Activated T-cell treated with anti-CD3 and anti-CD28 coated beads, Interleukin-2, amount 50 U/mL, for 4 hours (primary cell): ENCODE measurements around the gene POMT1. TPM values are rescaled to one million over a fixed set of nuclear protein-coding genes. Genes with fewer than 3 reads are reported as not detected.
A peak's percentile ranks its signal among the peaks of the same experiment; 100 is the strongest.
"Not testable (repeated sequence)": the region's sequence is repeated elsewhere in the genome, so short reads cannot be mapped to it uniquely, and the experiment has no call there.

Experiments used
- ATAC-seq, 2 donors: fragments of 200-7000 bp; cut with Tn5 transposase; one replicate each; pipeline ENCODE4 v1.10.0; 2021
- DNase-seq: peaks from one replicate; pipeline ENCODE4 v3.0.0-alpha.2; 2020
- H3K27me3 Mint-ChIP-seq: one replicate; pipeline ENCODE4 v1.8.0; 2021; ENCODE audit warnings: low read depth, mixed read lengths
- H3K36me3 Mint-ChIP-seq: one replicate; pipeline ENCODE4 v1.8.0; 2022; ENCODE audit warnings: mixed read lengths; ENCODE audit not compliant: insufficient read depth
- H3K4me1 Mint-ChIP-seq: one replicate; pipeline ENCODE4 v1.8.0; 2021; ENCODE audit warnings: low read depth, mixed read lengths
- H3K4me3 Mint-ChIP-seq: one replicate; pipeline ENCODE4 v1.8.0; 2021; ENCODE audit warnings: mild to moderate bottlenecking, moderate library complexity, mixed read lengths
- H3K9me3 Mint-ChIP-seq: one replicate; pipeline ENCODE4 v1.8.0; 2021; ENCODE audit warnings: mixed read lengths
- total RNA-seq, 3 donors: library from RNA; stranded (reverse); gene quantifications; one replicate each; pipeline ENCODE4 v1.2.1, GENCODE V29; 2021

The POMT1 gene
- total RNA-seq, 3 donors from 2014 or later: 14.0 to 20.0 (median 16.5) TPM

GRCh38 chr9:131496844-131497405 is 5.8 kb upstream of the POMT1 start:
- no peaks in the 10 kb centered on the region for H3K9me3 Mint-ChIP-seq
- H3K27me3 Mint-ChIP-seq: no peaks in the 10 kb centered on the region
- H3K4me3 Mint-ChIP-seq: no peak overlapping the region
- no peak for DNase-seq
- H3K4me1 Mint-ChIP-seq: peaks cover 42% of the 10 kb centered on the region
- no peak for ATAC-seq
- H3K36me3 Mint-ChIP-seq: peaks cover 37% of the 10 kb centered on the region

GRCh38 chr9:131499254-131499767 is 3.4 kb upstream of the POMT1 start:
- ATAC-seq (no peak), DNase-seq (no peak)
- H3K9me3 Mint-ChIP-seq: no peaks in the 10 kb centered on the region
- H3K4me3 Mint-ChIP-seq: no peak overlapping the region
- peaks cover 21% of the 10 kb centered on the region for H3K36me3 Mint-ChIP-seq
- no peaks in the 10 kb centered on the region for H3K27me3 Mint-ChIP-seq
- peaks cover 53% of the 10 kb centered on the region for H3K4me1 Mint-ChIP-seq

- peak; percentile 54 to 59 for ATAC-seq
- H3K4me1 Mint-ChIP-seq: peaks cover 59% of the 10 kb centered on the region
- H3K4me3 Mint-ChIP-seq: peak overlapping the region; percentile 94
- H3K27me3 Mint-ChIP-seq: no peaks in the 10 kb centered on the region
- H3K9me3 Mint-ChIP-seq: no peaks in the 10 kb centered on the region
- DNase-seq: peak; percentile 58
- peaks cover 18% of the 10 kb centered on the region for H3K36me3 Mint-ChIP-seq
These were observed 2.3 kb upstream of the POMT1 start for GRCh38 chr9:131500377-131500776.

GRCh38 chr9:131500939-131501541 is 1.7 kb upstream of the POMT1 start:
- ATAC-seq (peak; percentile 42 to 46), DNase-seq (peak; percentile 41)
- Mint-ChIP-seq H3K36me3 (peaks cover 18% of the 10 kb centered on the region), H3K4me1 (peaks cover 62% of the 10 kb centered on the region), H3K4me3 (peak overlapping the region; percentile 94), H3K9me3 (no peaks in the 10 kb centered on the region), H3K27me3 (no peaks in the 10 kb centered on the region)

GRCh38 chr9:131503626-131504465 is 1.1 kb downstream of the POMT1 start:
- ATAC-seq (peak; percentile 66 to 72), DNase-seq (peak; percentile 54)
- H3K27me3 Mint-ChIP-seq: no peaks in the 10 kb centered on the region
- peak overlapping the region; percentile 94 for H3K4me3 Mint-ChIP-seq
- H3K9me3 Mint-ChIP-seq: no peaks in the 10 kb centered on the region
- peaks cover 51% of the 10 kb centered on the region for H3K4me1 Mint-ChIP-seq
- peaks cover 13% of the 10 kb centered on the region for H3K36me3 Mint-ChIP-seq

- H3K4me3 Mint-ChIP-seq: no peak overlapping the region
- DNase-seq: no peak
- H3K4me1 Mint-ChIP-seq: peaks cover 39% of the 10 kb centered on the region
These were observed 2.3 kb downstream of the POMT1 start for GRCh38 chr9:131505012-131505411.

GRCh38 chr9:131511416-131511815 is 8.7 kb downstream of the POMT1 start:
- Mint-ChIP-seq H3K27me3 (no peaks in the 10 kb centered on the region), H3K4me3 (no peak overlapping the region), H3K9me3 (no peaks in the 10 kb centered on the region), H3K36me3 (peaks cover 19% of the 10 kb centered on the region), H3K4me1 (no peaks in the 10 kb centered on the region)
- no peak for DNase-seq
- no peak for ATAC-seq

More at GRCh38 chr9:131505012-131505411, 2.3 kb downstream of the POMT1 start:
- no peak for ATAC-seq
- H3K9me3 Mint-ChIP-seq: no peaks in the 10 kb centered on the region
- no peaks in the 10 kb centered on the region for H3K27me3 Mint-ChIP-seq
- H3K36me3 Mint-ChIP-seq: peaks cover 12% of the 10 kb centered on the region

- Mint-ChIP-seq H3K4me1 (no peaks in the 10 kb centered on the region), H3K27me3 (no peaks in the 10 kb centered on the region), H3K36me3 (peaks cover 18% of the 10 kb centered on the region), H3K9me3 (no peaks in the 10 kb centered on the region), H3K4me3 (no peak overlapping the region)
- no peak for DNase-seq
- ATAC-seq: no peak
These were observed 9.2 kb downstream of the POMT1 start for GRCh38 chr9:131511880-131512279.

GRCh38 chr9:131513177-131513576 is 10.5 kb downstream of the POMT1 start:
- DNase-seq: no peak
- Mint-ChIP-seq H3K4me3 (no peak overlapping the region), H3K27me3 (no peaks in the 10 kb centered on the region), H3K36me3 (peaks cover 23% of the 10 kb centered on the region), H3K9me3 (no peaks in the 10 kb centered on the region), H3K4me1 (no peaks in the 10 kb centered on the region)
- no peak for ATAC-seq

GRCh38 chr9:131515559-131516031 is 12.9 kb downstream of the POMT1 start:
- ATAC-seq, H3K4me3 Mint-ChIP-seq, H3K9me3 Mint-ChIP-seq, H3K4me1 Mint-ChIP-seq, DNase-seq, H3K27me3 Mint-ChIP-seq: not testable (repeated sequence)
- peaks cover 23% of the 10 kb centered on the region for H3K36me3 Mint-ChIP-seq

GRCh38 chr9:131516100-131516499 is 13.4 kb downstream of the POMT1 start:
- peaks cover 20% of the 10 kb centered on the region for H3K36me3 Mint-ChIP-seq
- DNase-seq (no peak), ATAC-seq (no peak)
- no peaks in the 10 kb centered on the region for H3K4me1 Mint-ChIP-seq
- H3K9me3 Mint-ChIP-seq: no peaks in the 10 kb centered on the region
- H3K27me3 Mint-ChIP-seq: no peaks in the 10 kb centered on the region
- H3K4me3 Mint-ChIP-seq: no peak overlapping the region

- no peaks in the 10 kb centered on the region for H3K27me3 Mint-ChIP-seq
- H3K4me1 Mint-ChIP-seq: no peaks in the 10 kb centered on the region
- no peaks in the 10 kb centered on the region for H3K9me3 Mint-ChIP-seq
- ATAC-seq: no peak
- DNase-seq: no peak
- H3K4me3 Mint-ChIP-seq: no peak overlapping the region
- peaks cover 21% of the 10 kb centered on the region for H3K36me3 Mint-ChIP-seq
These were observed 14.2 kb downstream of the POMT1 start for GRCh38 chr9:131516930-131517329.

- Mint-ChIP-seq H3K36me3 (peaks cover 21% of the 10 kb centered on the region), H3K4me1 (no peaks in the 10 kb centered on the region), H3K9me3 (no peaks in the 10 kb centered on the region), H3K4me3 (no peak overlapping the region), H3K27me3 (no peaks in the 10 kb centered on the region)
- no peak for ATAC-seq
- no peak for DNase-seq
These were observed 15.1 kb downstream of the POMT1 start for GRCh38 chr9:131517761-131518190.

- no peaks in the 10 kb centered on the region for H3K4me1 Mint-ChIP-seq
- H3K36me3 Mint-ChIP-seq: peaks cover 21% of the 10 kb centered on the region
- H3K9me3 Mint-ChIP-seq: no peaks in the 10 kb centered on the region
- no peaks in the 10 kb centered on the region for H3K27me3 Mint-ChIP-seq
- DNase-seq (no peak), ATAC-seq (no peak)
- H3K4me3 Mint-ChIP-seq: no peak overlapping the region
These were observed 15.8 kb downstream of the POMT1 start for GRCh38 chr9:131518553-131518952.
